Stimulated activated CD4-positive, alpha-beta T cell treated with anti-CD3 and anti-CD28 coated beads, Interleukin-2, amount 100 ng/mL, for 48 hours (primary cell): ENCODE results near the gene SELENON.
A peak's percentile ranks its signal among the peaks of the same experiment; 100 is the strongest.

ENCODE experiments used
- DNase-seq, 2 donors: peaks; one replicate each; pipeline ENCODE4 v3.0.0-alpha.2; 2020

SELENON gene

GRCh38 chr1:25794325-25794724, 5.7 kb upstream of the SELENON start:
- no peak for DNase-seq

DNA sequence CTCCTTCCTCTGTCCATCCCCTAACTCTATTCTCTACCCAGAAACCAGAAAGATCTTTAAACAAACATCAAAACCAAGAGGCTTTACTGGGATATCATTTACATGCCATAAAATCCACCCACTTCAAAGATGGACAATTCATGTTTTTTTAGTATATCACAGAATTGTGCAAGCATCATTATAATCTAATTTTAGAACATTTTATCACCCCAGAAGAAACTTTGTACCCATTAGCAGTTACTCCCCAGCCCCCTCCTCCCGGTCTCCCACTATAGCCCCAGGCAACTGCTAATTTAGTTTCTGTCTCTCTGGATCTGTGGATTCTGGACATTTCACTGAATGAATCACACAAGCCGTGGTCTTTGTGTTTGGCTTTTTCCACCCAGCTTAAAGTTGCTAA, 4.8 kb upstream of the SELENON start:
- DNase-seq, result no peak

- DNase-seq, result no peak
Measured at GRCh38 chr1:25795946-25796810, 3.8 kb upstream of the SELENON start.

DNA sequence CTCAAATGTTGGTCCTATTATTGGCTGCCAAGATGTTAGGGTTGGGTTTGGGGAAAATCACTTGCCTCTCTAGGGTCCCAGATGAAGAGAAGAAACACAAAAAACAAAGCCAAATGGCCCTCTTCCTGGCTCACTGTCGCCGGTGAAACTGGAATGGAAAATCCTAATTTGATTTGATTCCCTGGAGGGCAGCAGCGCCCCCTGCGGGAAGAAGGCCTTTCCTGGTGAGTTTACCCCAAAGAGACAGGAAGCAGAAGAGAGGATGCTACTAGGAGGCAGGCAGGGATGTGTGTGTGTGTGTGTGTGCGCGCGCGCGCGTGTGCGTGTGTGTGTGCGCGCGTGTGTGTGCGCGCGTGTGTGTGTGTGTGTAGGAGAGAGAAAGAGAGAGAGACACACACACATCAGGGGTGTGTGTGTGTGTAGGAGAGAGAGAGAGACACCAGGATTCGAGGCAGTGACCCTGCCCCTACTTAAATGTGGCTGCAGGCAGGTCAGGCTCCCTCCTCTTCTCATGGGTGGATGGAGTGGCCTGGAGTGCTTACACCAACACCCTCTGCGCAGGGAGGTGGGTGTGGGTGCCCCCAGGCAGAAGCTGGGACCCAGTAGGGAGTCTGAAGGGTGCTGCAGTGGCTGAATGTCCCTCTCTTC, 3.1 kb upstream of the SELENON start:
- peak; percentile 87 to 91 for DNase-seq

DNA sequence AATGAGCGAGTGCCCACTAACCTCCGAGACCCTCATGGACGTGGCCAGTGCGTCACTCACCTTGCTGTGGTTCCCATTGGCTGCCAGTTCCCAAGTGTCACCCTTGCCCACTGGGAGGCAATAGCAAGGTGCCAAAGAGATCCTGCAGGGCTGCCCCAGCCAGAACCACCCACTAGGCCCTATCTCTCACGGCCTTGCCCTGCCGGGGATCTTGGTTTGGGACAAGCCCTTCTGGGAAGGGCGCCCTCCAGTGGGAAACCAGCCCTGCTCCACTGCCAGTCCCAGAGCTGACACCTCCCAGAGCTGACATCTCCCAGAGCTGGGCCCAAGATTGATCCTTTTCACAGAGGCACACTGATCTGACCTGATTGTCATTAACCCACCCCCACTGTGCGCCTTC, 2.1 kb upstream of the SELENON start:
- DNase-seq, result no peak

DNA sequence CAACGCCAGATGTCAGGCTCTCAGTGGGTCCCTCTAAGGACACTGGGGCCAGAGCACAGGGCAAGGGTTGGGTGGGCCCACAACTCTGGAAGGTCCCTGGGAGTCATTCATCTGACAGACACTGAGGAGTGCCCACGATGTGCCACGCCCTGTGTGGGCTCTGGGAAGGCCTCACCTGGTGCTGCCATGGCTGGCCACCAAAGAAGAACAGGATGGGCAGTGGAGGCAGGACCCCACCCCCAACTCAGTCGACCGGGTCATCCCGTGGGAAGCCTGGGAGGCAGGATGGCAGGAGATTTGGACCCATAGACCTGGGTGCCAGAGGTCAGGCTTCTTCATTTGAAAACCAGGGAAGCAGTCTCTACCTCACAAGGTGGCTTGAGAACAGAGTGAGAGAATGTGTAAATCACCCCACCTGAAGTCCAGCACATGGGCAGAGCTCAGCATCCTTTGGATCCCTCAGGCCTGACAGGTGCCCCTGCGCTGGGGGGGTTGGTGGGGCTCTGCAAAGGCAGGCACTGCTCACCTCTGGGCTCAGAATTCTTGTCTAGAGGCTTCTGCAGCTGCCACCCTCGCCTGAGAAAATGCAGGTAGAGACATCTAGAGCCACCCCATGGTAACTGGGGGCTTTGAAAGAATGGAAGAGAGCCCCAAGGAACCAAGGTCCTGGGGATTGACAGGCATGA, 1.2 kb upstream of the SELENON start:
- no peak for DNase-seq

- DNase-seq, result no peak
Measured at GRCh38 chr1:25799352-25799934, 550 bp upstream of the SELENON start.

- DNase-seq, result no peak
Measured at GRCh38 chr1:25800703-25801377, 847 bp downstream of the SELENON start.

GRCh38 chr1:25802915-25803314, 2.9 kb downstream of the SELENON start:
- no peak for DNase-seq

- DNase-seq, result no peak
Measured at GRCh38 chr1:25803368-25803767, 3.4 kb downstream of the SELENON start.

GRCh38 chr1:25804244-25804963, 4.4 kb downstream of the SELENON start:
- no peak for DNase-seq

DNA sequence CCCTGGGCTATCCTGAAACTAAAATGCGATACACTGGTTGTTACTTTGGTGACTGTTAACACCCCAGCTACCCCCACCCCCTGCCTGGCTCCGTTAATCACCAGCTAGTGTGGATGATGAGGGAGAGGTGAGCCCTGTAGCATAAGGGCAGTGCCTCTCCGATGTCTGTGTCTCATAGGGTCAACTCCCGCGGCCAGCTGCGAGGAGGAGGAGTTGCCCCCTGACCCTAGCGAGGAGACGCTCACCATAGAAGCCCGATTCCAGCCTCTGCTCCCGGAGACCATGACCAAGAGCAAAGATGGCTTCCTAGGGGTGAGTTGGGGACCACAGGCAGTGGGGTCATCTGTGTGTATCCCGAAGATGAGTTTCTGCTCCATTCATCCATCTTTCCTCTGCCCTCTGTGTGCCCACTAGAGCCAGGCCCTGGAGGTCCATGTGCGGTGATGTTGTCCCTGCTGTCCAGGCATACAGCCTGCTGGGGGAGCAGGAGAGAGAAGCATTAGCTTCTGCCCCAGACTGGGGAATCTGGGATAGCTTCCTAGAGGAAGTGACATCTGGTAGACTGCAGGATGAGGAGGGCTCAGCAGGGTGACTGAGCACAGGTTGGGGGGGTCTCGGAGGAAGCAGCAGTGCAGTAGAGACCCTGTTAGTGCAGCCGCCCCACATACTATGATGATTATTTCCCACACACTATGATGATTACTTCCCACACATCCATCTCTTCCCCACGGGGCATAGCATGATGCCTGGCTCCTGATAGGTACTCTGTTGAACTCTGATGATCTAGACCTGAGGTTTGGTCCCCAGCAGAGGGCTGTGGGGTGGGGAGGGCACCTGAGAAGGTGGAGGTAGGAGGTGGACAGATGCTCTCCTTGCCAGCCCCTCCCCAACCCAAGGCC, 5.2 kb downstream of the SELENON start:
- DNase-seq, result no peak

DNA sequence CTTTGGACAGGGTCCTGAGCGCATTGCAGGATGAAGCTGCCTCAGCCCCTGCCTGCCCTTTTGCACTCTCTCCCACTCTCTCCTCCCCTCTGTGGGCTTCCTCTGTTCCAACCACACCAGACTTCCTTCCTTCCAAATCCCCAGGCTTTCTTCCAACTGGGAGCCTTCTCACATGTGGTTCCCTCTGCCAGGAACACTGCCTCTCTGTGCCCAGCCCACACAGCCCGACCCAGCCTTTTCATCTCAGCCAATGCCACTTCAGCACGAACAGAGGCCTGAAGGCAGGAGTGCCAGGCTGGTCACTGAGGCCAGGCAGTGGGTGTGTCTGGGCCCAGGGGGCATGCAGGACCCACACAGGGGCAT, 5.9 kb downstream of the SELENON start:
- DNase-seq, result no peak

- DNase-seq, result no peak
Measured at GRCh38 chr1:25806418-25806817, 6.4 kb downstream of the SELENON start.

DNA sequence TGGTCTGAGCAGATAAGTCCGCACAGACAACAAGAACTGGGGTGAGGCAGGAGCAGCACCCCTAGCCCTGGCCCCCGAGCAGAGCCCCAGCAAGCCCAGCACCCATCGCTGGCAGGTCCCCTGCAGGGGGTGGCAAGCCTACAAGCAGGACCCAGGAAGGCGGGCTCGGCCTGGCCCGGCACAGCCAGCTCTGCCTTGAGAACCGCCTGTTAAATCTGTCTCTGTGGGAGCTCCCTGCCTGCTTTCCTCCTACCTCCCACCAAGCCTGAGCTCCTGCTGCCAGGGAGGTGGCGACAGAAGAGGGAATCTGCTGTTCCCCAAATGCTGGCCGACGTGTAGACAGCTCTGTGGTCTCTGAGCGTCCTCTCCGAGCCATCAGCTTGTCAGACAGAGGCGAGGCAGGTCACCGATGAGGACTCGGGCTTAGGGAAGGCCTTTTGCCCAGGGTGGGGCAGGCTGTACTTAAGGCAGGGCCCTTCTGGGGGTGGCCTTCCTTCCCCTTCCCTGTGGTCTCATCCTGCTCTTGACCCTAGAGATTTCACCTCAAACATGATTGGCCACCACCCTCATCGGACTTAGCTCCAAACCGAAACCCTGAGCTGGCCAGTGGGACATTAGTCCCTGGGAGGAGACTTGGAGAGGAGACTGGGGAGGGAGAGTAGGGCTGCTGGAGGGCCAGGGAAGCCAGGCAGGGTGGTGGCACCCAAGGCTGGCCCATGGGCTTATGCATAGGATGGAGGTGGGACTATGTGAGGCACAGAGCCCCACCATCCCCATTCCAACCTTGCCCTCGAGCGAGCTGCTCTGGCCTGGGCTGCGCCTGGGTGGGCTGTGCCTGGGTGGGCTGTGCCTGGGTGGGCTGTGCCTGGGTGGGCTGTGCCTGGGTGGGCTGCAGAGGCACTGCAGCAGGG, 7.7 kb downstream of the SELENON start:
- no peak for DNase-seq

GRCh38 chr1:25808481-25809244, 8.7 kb downstream of the SELENON start:
- DNase-seq, result no peak

GRCh38 chr1:25809283-25809926, 9.4 kb downstream of the SELENON start:
- no peak for DNase-seq

- no peak for DNase-seq
Measured at GRCh38 chr1:25809929-25810328, 9.9 kb downstream of the SELENON start.
